WI38 (cell line): ENCODE data around the gene PRPF6.

ENCODE experiments used
- H3K4me3 ChIP-seq: 2 replicates; pipeline ENCODE4 v1.5.1; 2011; ENCODE audit warnings: low read depth, mild to moderate bottlenecking, control low read depth, low read length
- CTCF ChIP-seq: IDR thresholded peaks from 2 replicates; pipeline ENCODE4 v1.5.1; 2012; ENCODE audit warnings: low read depth, mild to moderate bottlenecking, control low read depth, low read length

PRPF6 gene

GRCh38 chr20:63950701-63951397 is 30.1 kb upstream of the PRPF6 start:
- H3K4me3 ChIP-seq, result no peak overlapping the region
- no peak for TF ChIP-seq CTCF

GRCh38 chr20:63951398-63952209 is 29.3 kb upstream of the PRPF6 start:
- no peak overlapping the region for H3K4me3 ChIP-seq
- no peak for TF ChIP-seq CTCF

GRCh38 chr20:63952210-63952535 is 28.8 kb upstream of the PRPF6 start:
- H3K4me3 ChIP-seq, result no peak overlapping the region
- TF ChIP-seq CTCF, result no peak

- TF ChIP-seq CTCF, result no peak
Measured at GRCh38 chr20:63952769-63953168, 28.2 kb upstream of the PRPF6 start.

GRCh38 chr20:63953764-63954429 is 27.0 kb upstream of the PRPF6 start:
- peak overlapping the region; percentile 5; the same call in 1 of the 2 replicates for H3K4me3 ChIP-seq
- TF ChIP-seq CTCF, result no peak

More at GRCh38 chr20:63952769-63953168, 28.2 kb upstream of the PRPF6 start:
- H3K4me3 ChIP-seq, result no peak overlapping the region

GRCh38 chr20:63955281-63955826 is 25.6 kb upstream of the PRPF6 start:
- TF ChIP-seq CTCF, result peak; percentile 42
- H3K4me3 ChIP-seq, result peak overlapping the region; percentile 92
